Vagina (tissue), 2 donors: Measurements from ENCODE around the gene KCNE3.

Experiments used
- CTCF ChIP-seq, 3 experiments: fragments of 450-650 bp in 2 of 3; fragments of 200-600 bp in 1 of 3; sonication (generic) in 1 of 3; IDR thresholded peaks; one replicate each; pipeline ENCODE4 v1.5.1; 2017 to 2019; ENCODE audit warnings: antibody characterized with exemption in 3 of 3, mild to moderate bottlenecking in 2 of 3, moderate library complexity in 2 of 3
- POLR2A ChIP-seq, 2 donors: fragments of 450-650 bp; IDR thresholded peaks; one replicate each; pipeline ENCODE4 v1.6.1; 2017; ENCODE audit warnings: antibody characterized with exemption in 2 of 2, mild to moderate bottlenecking in 2 of 2, moderate library complexity in 2 of 2

DNA sequence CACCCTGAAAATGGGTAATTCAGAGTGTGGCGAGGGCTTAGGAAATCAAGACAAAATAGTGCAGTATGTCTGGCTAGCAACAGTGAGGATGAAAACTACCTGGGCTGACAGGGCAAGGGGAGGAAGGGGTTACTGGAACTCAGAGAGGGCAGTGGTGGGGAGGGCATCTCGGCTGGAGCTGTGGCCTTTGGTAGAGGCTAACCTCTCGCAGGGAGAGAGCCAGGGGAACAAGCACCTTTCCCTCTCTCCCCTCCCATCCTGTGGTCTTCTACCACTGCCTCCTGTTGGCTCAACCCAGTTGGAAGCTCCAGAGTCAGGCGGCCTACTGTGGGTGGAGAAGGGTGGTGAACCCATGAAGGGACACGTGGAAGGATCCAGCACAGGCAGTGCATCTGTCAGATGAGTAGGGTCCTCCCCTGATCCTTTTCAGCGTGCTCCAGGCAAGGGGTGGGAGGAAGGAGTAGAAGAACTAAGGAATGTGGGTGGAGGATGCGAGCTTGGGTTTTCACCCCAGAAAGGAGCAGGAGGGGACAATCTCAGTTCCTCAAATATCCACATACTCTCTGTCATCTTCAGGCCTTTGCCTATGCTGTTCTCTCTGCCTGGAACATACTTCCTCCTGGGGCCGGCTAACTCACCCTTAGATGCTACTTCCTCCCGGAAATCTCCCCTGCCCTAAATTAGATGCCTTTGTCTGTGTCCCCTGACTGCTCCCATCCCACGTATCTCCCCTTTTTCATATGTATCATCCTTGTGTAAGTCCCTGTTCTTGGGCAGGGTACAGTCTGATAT, 6.2 kb upstream of the KCNE3 start:
- no peak for TF ChIP-seq CTCF (IDR thresholded peaks at IDR 0.05)
- no peak for TF ChIP-seq POLR2A (IDR thresholded peaks at IDR 0.05)
